ENCODE results near the gene SCML1.
"Not testable (repeated sequence)": the region's sequence is repeated elsewhere in the genome, so short reads cannot be mapped to it uniquely, and the experiment has no call there.

GRCh38 chrX:17786554-17787347 is 49.5 kb downstream of the SCML1 start:
- not testable (repeated sequence) for TF ChIP-seq CTCF (IDR thresholded peaks at IDR 0.05; ENCODE audit: extremely low read depth in 1 of 2, insufficient read depth in 1 of 2, low read depth in 1 of 2, low read length in 2 of 2); EZH2 (IDR thresholded peaks at IDR 0.05; ENCODE audit: borderline replicate concordance, low read depth, low read length, severe bottlenecking); POLR2A (IDR thresholded peaks at IDR 0.05; ENCODE audit: low read depth, low read length); JUN (IDR thresholded peaks at IDR 0.05; ENCODE audit: borderline replicate concordance, insufficient read depth, insufficient read length, low read depth); GATA2 (IDR thresholded peaks at IDR 0.05; ENCODE audit: insufficient read depth, insufficient read length, low read depth, low read length); POLR2AphosphoS5 (IDR thresholded peaks at IDR 0.05; ENCODE audit: insufficient read depth, low read depth, low read length); MYC (IDR thresholded peaks at IDR 0.05; ENCODE audit: low read depth, low read length); MAX (IDR thresholded peaks at IDR 0.05; ENCODE audit: insufficient read depth, insufficient read length); FOS (IDR thresholded peaks at IDR 0.05; ENCODE audit: borderline replicate concordance, insufficient read depth, low read length)

Data from endothelial cell of umbilical vein (primary cell).